Peyer's patch (tissue), 4 donors: ENCODE data around the gene ACOX1. TPM values are rescaled to one million over a fixed set of nuclear protein-coding genes. Genes with fewer than 3 reads are reported as not detected.

ENCODE experiments used
- DNase-seq, 3 donors: peaks; one replicate each; pipeline ENCODE4 v3.0.0-alpha.2; 2017 to 2019
- H3K27ac ChIP-seq, 4 donors: fragments of 200-600 bp; sonication (generic); one replicate each; pipeline ENCODE4 v1.5.1; 2016 to 2019
- H3K27me3 ChIP-seq, 2 donors: fragments of 200-600 bp; sonication (generic); one replicate each; pipeline ENCODE4 v1.5.1; 2019
- H3K36me3 ChIP-seq, 3 donors: fragments of 200-600 bp; sonication (generic); one replicate each; pipeline ENCODE4 v1.5.1; 2016 to 2019
- H3K4me1 ChIP-seq, 4 donors: fragments of 200-600 bp; sonication (generic); one replicate each; pipeline ENCODE4 v1.5.1; 2016 to 2019
- H3K4me3 ChIP-seq, 4 donors: fragments of 200-600 bp; sonication (generic); 1 replicate in 3 of 4; 2 replicates in 1 of 4; pipeline ENCODE4 v1.5.1; 2016 to 2019; ENCODE audit warnings: mild to moderate bottlenecking in 1 of 4
- H3K9me3 ChIP-seq, 4 donors: fragments of 200-600 bp; sonication (generic); one replicate each; pipeline ENCODE4 v1.5.1; 2016 to 2019; ENCODE audit warnings: mild to moderate bottlenecking in 1 of 4
- CTCF ChIP-seq, 6 experiments: fragments of 450-650 bp in 4 of 6; fragments of 200-600 bp in 2 of 6; sonication (generic) in 1 of 6; IDR thresholded peaks; one replicate each; pipeline ENCODE4 v1.5.1; 2017 to 2019; ENCODE audit warnings: antibody characterized with exemption in 6 of 6, mild to moderate bottlenecking in 3 of 6, moderate library complexity in 1 of 6
- POLR2A ChIP-seq, 2 donors: fragments of 450-650 bp; IDR thresholded peaks; one replicate each; pipeline ENCODE4 v1.5.1; 2017; ENCODE audit warnings: antibody characterized with exemption in 2 of 2, mild to moderate bottlenecking in 2 of 2, moderate library complexity in 2 of 2
- total RNA-seq, 4 donors: library from RNA; depleted of rRNA; stranded (reverse); fragments of >200 nt; gene quantifications; one replicate each; pipeline ENCODE4 v1.1.0, GENCODE V29; 2016

ACOX1 gene
- total RNA-seq, 4 donors from 2014 or later = 26.4 to 268 (median 193) TPM

DNA sequence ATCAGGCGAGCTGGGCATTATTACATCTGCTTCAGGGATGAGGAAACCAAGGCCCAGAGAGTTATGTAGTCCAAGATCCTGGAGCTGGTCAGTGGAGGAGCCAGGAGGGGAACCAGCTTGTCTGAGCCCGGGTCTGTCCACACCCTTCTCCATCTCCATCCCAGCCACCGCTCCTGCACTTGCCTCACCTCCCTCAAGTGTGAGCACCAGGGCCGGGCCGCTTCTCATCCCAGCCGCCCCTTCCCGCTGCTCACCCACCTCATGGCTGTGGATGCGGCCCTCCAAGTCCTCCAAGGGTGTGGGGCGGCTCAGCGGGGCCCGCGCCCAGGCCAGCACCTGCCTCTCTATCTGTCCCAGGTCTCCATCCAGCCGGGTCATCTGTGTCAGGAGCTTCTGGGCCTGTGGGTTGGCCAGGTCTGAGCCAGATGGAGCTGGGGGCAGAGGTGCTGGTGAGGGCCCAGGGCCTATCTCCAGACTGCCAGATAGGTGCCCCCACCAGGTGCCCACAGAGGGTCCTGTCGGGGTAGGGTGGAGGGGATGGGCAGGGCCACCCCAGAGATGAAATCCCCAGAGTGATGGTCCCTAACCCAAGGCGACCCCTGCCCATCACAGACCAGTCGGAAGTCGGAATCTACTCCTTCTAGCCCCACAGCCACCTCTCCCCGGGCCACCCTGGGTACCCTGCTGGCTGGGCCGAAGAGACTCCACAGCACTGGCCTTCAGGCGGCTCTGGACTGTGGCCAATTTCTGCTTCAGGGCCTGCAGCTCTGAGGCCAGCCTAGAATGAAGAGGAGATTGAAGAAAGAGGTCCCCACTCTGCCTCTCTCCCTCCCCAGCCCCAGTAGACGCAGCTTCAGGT lies 38.7 kb upstream of the ACOX1 start:
- Histone ChIP-seq H3K4me1 (no peaks in the 10 kb centered on the region), H3K9me3 (no peaks in the 10 kb centered on the region), H3K27me3 (no peaks in the 10 kb centered on the region), H3K36me3 (peaks cover 0 to 10% (median 0%) of the 10 kb centered on the region in 3 donors), H3K27ac (no peak overlapping the region), H3K4me3 (no peak overlapping the region)
- TF ChIP-seq POLR2A (IDR thresholded peaks at IDR 0.05) = no peak
- TF ChIP-seq CTCF (IDR thresholded peaks at IDR 0.05) = no peak
- no peak for DNase-seq

GRCh38 chr17:76014925-76015261 lies 35.9 kb upstream of the ACOX1 start:
- no peak for DNase-seq
- Histone ChIP-seq H3K4me1 (no peaks in the 10 kb centered on the region), H3K36me3 (peaks cover 0 to 10% (median 0%) of the 10 kb centered on the region in 3 donors), H3K9me3 (no peaks in the 10 kb centered on the region), H3K27ac (no peak overlapping the region), H3K4me3 (no peak overlapping the region), H3K27me3 (no peaks in the 10 kb centered on the region)
- TF ChIP-seq CTCF (IDR thresholded peaks at IDR 0.05) (no peak), POLR2A (IDR thresholded peaks at IDR 0.05) (no peak)

- Histone ChIP-seq H3K9me3 (no peaks in the 10 kb centered on the region), H3K4me3 (no peak overlapping the region), H3K36me3 (peaks cover 0 to 8% (median 0%) of the 10 kb centered on the region in 3 donors), H3K27ac (no peak overlapping the region), H3K27me3 (no peaks in the 10 kb centered on the region), H3K4me1 (no peaks in the 10 kb centered on the region)
- TF ChIP-seq POLR2A (IDR thresholded peaks at IDR 0.05) (no peak), CTCF (IDR thresholded peaks at IDR 0.05) (peak; percentile 84 to 96 (median 94))
- DNase-seq = peak; percentile 77 to 90 (median 79)
Measured at GRCh38 chr17:76014100-76014924, 35.3 kb upstream of the ACOX1 start.

- no peaks in the 10 kb centered on the region for H3K27me3 ChIP-seq
- DNase-seq = no peak
- no peak overlapping the region for H3K4me3 ChIP-seq
- TF ChIP-seq POLR2A (IDR thresholded peaks at IDR 0.05) = no peak
- no peak for TF ChIP-seq CTCF (IDR thresholded peaks at IDR 0.05)
- H3K36me3 ChIP-seq = peaks cover 0 to 12% (median 0%) of the 10 kb centered on the region in 3 donors
- H3K27ac ChIP-seq = no peak overlapping the region
- H3K4me1 ChIP-seq = no peaks in the 10 kb centered on the region
- no peaks in the 10 kb centered on the region for H3K9me3 ChIP-seq
Measured at GRCh38 chr17:76013377-76013932, 34.5 kb upstream of the ACOX1 start.

DNA sequence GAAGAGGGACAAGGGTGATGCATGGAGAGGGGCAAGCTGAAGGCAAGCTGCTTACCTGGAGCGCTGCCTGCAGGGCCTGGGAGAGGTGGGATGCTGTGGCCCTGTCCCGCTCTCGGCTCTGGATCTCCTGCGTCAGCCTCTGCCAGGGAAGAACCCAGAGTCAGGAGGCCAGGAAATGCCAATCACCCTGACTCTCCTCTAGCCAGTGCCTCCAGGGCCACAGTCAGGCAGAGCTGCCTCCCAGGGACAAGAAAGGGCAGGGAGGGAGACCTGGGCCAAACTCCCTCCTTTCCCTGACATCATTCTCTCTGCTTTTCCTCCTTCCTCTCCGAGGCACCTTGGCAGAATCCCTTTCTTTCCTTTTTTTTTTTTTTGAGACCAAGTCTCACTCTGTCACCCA lies 33.0 kb upstream of the ACOX1 start:
- Histone ChIP-seq H3K9me3 (no peaks in the 10 kb centered on the region), H3K27me3 (no peaks in the 10 kb centered on the region), H3K36me3 (peaks cover 0 to 12% (median 0%) of the 10 kb centered on the region in 3 donors), H3K4me3 (no peak overlapping the region), H3K4me1 (no peaks in the 10 kb centered on the region), H3K27ac (no peak overlapping the region)
- no peak for DNase-seq
- TF ChIP-seq POLR2A (IDR thresholded peaks at IDR 0.05) (no peak), CTCF (IDR thresholded peaks at IDR 0.05) (no peak)
